Nephron progenitor cell (in vitro differentiated cells): ENCODE measurements around the gene AMH.

Source experiments
- DNase-seq: peaks from one replicate; pipeline ENCODE4 v3.0.0; 2021
- H3K27ac Mint-ChIP-seq: 2 replicates; pipeline ENCODE4 v1.8.0; 2021; ENCODE audit warnings: mild to moderate bottlenecking, moderate library complexity, mixed read lengths
- H3K27me3 Mint-ChIP-seq: 2 replicates; pipeline ENCODE4 v1.8.0; 2021; ENCODE audit warnings: mild to moderate bottlenecking, low read depth, mixed read lengths; ENCODE audit not compliant: poor library complexity
- H3K36me3 Mint-ChIP-seq: 2 replicates; pipeline ENCODE4 v1.8.0; 2021; ENCODE audit warnings: low read depth, mixed read lengths
- H3K4me1 Mint-ChIP-seq: 2 replicates; pipeline ENCODE4 v1.8.0; 2021; ENCODE audit warnings: mixed read lengths
- H3K4me3 Mint-ChIP-seq: 2 replicates; pipeline ENCODE4 v1.8.0; 2021; ENCODE audit warnings: mild to moderate bottlenecking, moderate library complexity, mixed read lengths
- H3K9me3 Mint-ChIP-seq: 2 replicates; pipeline ENCODE4 v1.8.0; 2021; ENCODE audit warnings: mild to moderate bottlenecking, moderate library complexity, mixed read lengths
- TF ChIP-seq, protein P1 (sequence below): fragments of 200-600 bp; sonication (generic); IDR thresholded peaks from 2 replicates; pipeline ENCODE4 v1.5.0; 2021; ENCODE audit warnings: antibody characterized with exemption

The AMH gene

DNA sequence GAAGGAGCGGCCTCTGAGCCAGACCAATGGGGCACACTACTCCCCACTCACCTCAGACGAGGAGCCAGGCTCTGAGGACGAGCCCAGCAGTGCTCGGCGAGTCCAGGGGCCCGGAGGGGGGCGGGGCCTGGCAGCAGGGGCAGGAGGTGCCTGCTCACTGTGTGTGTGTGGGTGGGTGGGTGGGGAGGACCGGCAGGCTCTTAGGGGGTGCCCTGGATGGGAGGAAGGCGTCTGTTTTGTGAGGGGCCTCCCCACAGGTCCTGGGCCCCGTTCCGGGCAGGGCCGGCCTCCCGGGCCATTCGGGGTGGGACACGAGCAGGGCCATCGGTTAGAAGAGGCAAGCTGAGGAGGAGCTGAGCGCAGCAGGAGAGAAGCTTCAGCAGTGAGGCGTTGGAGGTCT lies 25.7 kb upstream of the AMH start:
- no peaks in the 10 kb centered on the region for H3K4me1 Mint-ChIP-seq

DNA sequence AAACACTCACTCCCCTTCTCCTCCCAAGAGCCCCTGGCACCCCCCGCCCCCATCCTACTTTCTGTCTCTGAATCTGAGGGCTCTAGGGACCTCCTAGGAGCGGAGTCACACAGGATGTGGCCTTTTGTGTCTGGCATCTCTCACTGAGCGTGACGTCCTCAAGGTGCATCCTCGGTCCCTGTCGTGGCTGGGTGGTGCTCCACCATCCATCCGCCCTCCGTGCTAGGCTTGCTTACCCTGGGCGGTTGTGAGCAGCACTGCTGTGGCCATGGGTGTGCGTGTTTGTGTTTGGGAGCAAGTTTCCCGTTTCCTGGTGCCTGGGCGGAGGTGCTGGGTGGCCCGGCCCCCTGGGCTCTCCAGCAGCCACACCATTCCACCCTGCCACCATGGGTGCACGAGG lies 25.2 kb upstream of the AMH start:
- Mint-ChIP-seq H3K9me3 (no peaks in the 10 kb centered on the region), H3K4me1 (no peaks in the 10 kb centered on the region), H3K36me3 (peaks cover 17% of the 10 kb centered on the region), H3K27ac (peak overlapping the region; percentile 97), H3K27me3 (peaks cover 3% of the 10 kb centered on the region), H3K4me3 (no peak overlapping the region)
- TF ChIP-seq, protein P1, sequence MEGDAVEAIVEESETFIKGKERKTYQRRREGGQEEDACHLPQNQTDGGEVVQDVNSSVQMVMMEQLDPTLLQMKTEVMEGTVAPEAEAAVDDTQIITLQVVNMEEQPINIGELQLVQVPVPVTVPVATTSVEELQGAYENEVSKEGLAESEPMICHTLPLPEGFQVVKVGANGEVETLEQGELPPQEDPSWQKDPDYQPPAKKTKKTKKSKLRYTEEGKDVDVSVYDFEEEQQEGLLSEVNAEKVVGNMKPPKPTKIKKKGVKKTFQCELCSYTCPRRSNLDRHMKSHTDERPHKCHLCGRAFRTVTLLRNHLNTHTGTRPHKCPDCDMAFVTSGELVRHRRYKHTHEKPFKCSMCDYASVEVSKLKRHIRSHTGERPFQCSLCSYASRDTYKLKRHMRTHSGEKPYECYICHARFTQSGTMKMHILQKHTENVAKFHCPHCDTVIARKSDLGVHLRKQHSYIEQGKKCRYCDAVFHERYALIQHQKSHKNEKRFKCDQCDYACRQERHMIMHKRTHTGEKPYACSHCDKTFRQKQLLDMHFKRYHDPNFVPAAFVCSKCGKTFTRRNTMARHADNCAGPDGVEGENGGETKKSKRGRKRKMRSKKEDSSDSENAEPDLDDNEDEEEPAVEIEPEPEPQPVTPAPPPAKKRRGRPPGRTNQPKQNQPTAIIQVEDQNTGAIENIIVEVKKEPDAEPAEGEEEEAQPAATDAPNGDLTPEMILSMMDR = no peak
- no peak for DNase-seq

More for the DNA sequence above, 25.7 kb upstream of the AMH start:
- Mint-ChIP-seq H3K27ac (no peak overlapping the region), H3K27me3 (peaks cover 3% of the 10 kb centered on the region), H3K4me3 (no peak overlapping the region), H3K36me3 (peaks cover 21% of the 10 kb centered on the region), H3K9me3 (no peaks in the 10 kb centered on the region)
- TF ChIP-seq, protein P1 = no peak
- no peak for DNase-seq

DNA sequence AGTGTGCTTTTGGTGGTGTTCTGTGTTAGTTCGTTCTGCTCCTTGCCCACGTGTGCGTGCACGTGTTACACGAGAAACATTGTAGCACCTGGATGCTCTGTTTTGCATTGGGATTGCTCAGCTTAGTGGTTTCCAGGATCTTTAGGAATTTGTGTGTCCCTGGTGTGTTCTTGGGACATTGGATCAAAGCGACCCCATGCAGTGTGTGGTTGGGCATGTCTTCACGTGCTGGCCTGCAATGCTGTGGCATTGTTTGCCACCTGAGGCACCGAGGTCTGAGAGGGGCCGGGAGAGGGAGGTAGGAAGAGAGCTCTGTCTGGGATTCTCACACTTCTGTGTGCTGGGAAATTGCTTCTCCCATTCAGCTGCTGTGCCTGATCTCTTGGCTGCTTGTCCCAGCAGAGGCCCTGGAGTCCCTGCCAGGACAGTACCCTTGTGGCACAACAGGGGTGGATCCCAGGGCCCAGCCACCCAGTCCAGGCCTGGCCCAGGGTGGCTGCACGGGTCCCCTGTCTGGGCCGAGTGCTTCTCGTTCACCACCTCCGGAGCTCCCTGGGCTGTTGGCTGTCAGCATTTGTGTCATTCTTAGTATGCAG lies 24.3 kb upstream of the AMH start:
- peak overlapping the region; percentile 97 for H3K27ac Mint-ChIP-seq
- no peak for DNase-seq
- peaks cover 3% of the 10 kb centered on the region for H3K27me3 Mint-ChIP-seq
- H3K4me1 Mint-ChIP-seq = no peaks in the 10 kb centered on the region
- no peaks in the 10 kb centered on the region for H3K9me3 Mint-ChIP-seq
- peaks cover 13% of the 10 kb centered on the region for H3K36me3 Mint-ChIP-seq
- TF ChIP-seq, protein P1 = no peak
- no peak overlapping the region for H3K4me3 Mint-ChIP-seq

DNA sequence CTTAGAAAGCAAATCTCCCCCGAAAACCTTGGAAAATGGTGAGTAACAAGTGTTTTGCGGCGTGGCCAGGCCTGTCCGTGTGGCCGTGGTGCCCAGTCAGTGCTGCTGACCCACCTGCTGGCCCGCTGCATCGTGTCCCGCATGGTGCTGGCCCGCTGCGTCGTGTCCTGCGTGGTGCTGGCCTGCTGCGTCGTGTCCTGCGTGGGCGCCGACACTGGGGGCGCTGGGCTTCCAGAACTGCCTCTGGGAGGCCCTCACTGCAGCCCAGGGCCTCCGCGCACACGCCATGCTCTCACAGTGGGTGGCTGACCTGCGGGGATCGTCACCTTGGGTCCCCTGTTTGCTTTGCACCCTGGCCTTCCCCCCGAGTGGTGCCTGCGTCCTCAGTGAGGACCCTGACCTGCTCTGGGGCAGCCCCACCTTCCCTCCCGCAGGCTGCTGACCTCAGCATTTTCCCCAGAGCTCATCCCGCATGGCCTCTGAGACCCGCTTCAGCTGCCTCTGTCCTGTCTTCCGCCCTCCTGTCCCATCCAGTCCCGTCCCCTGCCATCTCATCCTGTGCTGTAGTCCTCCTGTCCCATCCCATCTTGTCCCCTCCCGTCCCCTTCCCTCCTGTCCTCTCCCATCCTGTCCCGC lies 23.6 kb upstream of the AMH start:
- Mint-ChIP-seq H3K27me3 (peaks cover 3% of the 10 kb centered on the region), H3K4me3 (no peak overlapping the region), H3K9me3 (no peaks in the 10 kb centered on the region), H3K4me1 (no peaks in the 10 kb centered on the region), H3K27ac (no peak overlapping the region), H3K36me3 (peaks cover 13% of the 10 kb centered on the region)
- TF ChIP-seq, protein P1 = no peak
- DNase-seq = no peak

DNA sequence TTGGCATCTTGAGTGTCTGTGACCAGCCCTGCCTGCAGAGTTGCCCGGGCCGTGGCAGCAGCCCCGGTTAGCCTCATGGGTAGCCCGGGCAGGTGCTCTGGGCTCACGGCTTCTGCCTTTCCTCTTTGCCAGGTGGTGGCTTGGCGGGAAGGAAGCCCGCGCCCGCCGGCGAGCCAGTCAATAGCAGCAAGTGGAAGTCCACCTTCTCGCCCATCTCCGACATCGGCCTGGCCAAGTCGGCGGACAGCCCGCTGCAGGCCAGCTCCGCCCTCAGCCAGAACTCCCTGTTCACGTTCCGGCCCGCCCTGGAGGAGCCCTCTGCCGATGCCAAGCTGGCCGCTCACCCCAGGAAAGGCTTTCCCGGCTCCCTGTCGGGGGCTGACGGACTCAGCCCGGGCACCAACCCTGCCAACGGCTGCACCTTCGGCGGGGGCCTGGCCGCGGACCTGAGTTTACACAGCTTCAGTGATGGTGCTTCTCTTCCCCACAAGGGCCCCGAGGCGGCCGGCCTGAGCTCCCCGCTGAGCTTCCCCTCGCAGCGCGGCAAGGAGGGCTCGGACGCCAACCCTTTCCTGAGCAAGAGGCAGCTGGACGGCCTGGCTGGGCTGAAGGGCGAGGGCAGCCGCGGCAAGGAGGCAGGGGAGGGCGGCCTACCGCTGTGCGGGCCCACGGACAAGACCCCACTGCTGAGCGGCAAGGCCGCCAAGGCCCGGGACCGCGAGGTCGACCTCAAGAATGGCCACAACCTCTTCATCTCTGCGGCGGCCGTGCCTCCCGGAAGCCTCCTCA lies 22.9 kb upstream of the AMH start:
- Mint-ChIP-seq H3K4me1 (no peaks in the 10 kb centered on the region), H3K9me3 (no peaks in the 10 kb centered on the region), H3K4me3 (no peak overlapping the region), H3K36me3 (peaks cover 13% of the 10 kb centered on the region), H3K27me3 (no peaks in the 10 kb centered on the region), H3K27ac (no peak overlapping the region)
- DNase-seq = no peak
- TF ChIP-seq, protein P1 = no peak
